ENCODE measurements around the gene PLEKHJ1.
"Not testable (repeated sequence)": the region's sequence is repeated elsewhere in the genome, so short reads cannot be mapped to it uniquely, and the experiment has no call there.

The PLEKHJ1 gene

GRCh38 chr19:2236314-2237050, at the start of gene PLEKHJ1, which contains the start of gene SF3A2:
Gene PLEKHJ1 (minus strand): TSS chr19:2236329. CDS start chr19:2236248, 81 bp downstream.
Gene SF3A2 (plus strand): TSS chr19:2236824. CDS start chr19:2243419, 6,595 bp downstream.
- peak; percentile 99 for DNase-seq

- no peak for DNase-seq
Measured at GRCh38 chr19:2283835-2284507, 47.8 kb upstream of the PLEKHJ1 start.

GRCh38 chr19:2282862-2283237, 46.7 kb upstream of the PLEKHJ1 start:
- no peak for DNase-seq

- peak; percentile 76 for DNase-seq
Measured at GRCh38 chr19:2282062-2282861, 46.1 kb upstream of the PLEKHJ1 start, which contains the start of gene PEAK3. Gene PEAK3 (minus strand): TSS chr19:2282175. CDS start chr19:2280931, 1,244 bp downstream.

GRCh38 chr19:2281265-2282061, 45.3 kb upstream of the PLEKHJ1 start:
- not testable (repeated sequence) for DNase-seq

GRCh38 chr19:2280633-2281264, 44.6 kb upstream of the PLEKHJ1 start:
- no peak for DNase-seq

- DNase-seq = no peak
Measured at GRCh38 chr19:2278459-2279158, 42.5 kb upstream of the PLEKHJ1 start.

GRCh38 chr19:2277138-2277537, 41.0 kb upstream of the PLEKHJ1 start:
- DNase-seq = no peak

- DNase-seq = no peak
Measured at GRCh38 chr19:2276429-2276986, 40.4 kb upstream of the PLEKHJ1 start.

- no peak for DNase-seq
Measured at GRCh38 chr19:2275588-2276428, 39.7 kb upstream of the PLEKHJ1 start.

GRCh38 chr19:2274931-2275535, 38.9 kb upstream of the PLEKHJ1 start:
- DNase-seq = peak; percentile 84

- DNase-seq = no peak
Measured at GRCh38 chr19:2274185-2274711, 38.1 kb upstream of the PLEKHJ1 start.

GRCh38 chr19:2273356-2274184, 37.4 kb upstream of the PLEKHJ1 start:
- DNase-seq = peak; percentile 90

GRCh38 chr19:2271234-2272103, 35.3 kb upstream of the PLEKHJ1 start:
- DNase-seq = no peak

GRCh38 chr19:2270423-2271233, 34.5 kb upstream of the PLEKHJ1 start:
- peak; percentile 85 for DNase-seq

- DNase-seq = no peak
Measured at GRCh38 chr19:2270157-2270422, 34.0 kb upstream of the PLEKHJ1 start.
